Pancreas (tissue), 10 donors: ENCODE measurements around the gene GPN1. TPM values are rescaled to one million over a fixed set of nuclear protein-coding genes. Genes with fewer than 3 reads are reported as not detected.
"Not testable (repeated sequence)": the region's sequence is repeated elsewhere in the genome, so short reads cannot be mapped to it uniquely, and the experiment has no call there.

ENCODE experiments used
- ATAC-seq, 4 donors: fragments of 200-7000 bp; cut with Tn5 transposase; one replicate each; pipeline versions ENCODE4 v1.8.0 to v1.9.1; 2020; ENCODE audit warnings: mild to moderate bottlenecking in 4 of 4, moderate library complexity in 4 of 4
- DNase-seq, 6 donors: peaks; one replicate each; pipeline ENCODE4 v3.0.0-alpha.2; 2020
- FAIRE-seq: peaks from 2 replicates; lab custom pipeline; 2012; peaks lifted over from hg19 to GRCh38; lab: Jason Lieb, UNC
- H3K27ac ChIP-seq, 4 donors: fragments of 200-600 bp; sonication (generic); 1 replicate in 3 of 4; 2 replicates in 1 of 4; pipeline versions ENCODE4 v1.5.0 to v1.8.0; 2020
- H3K27me3 ChIP-seq, 4 donors: fragments of 200-600 bp; one replicate each; pipeline ENCODE4 v1.8.0; 2021
- H3K36me3 ChIP-seq, 3 donors: fragments of 200-600 bp; sonication (generic) in 1 of 3; one replicate each; pipeline versions ENCODE4 v1.5.0 to v1.8.0; 2020 to 2021
- H3K4me1 ChIP-seq, 3 donors: fragments of 200-600 bp; one replicate each; pipeline ENCODE4 v1.8.0; 2021
- H3K4me3 ChIP-seq, 4 donors: fragments of 200-600 bp; sonication (generic) in 2 of 4; one replicate each; pipeline versions ENCODE4 v1.5.0 to v1.8.0; 2020 to 2021
- H3K9me3 ChIP-seq, 4 donors: fragments of 200-600 bp; one replicate each; pipeline ENCODE4 v1.8.0; 2021
- WGBS, 2 donors: extraction: QIAGEN DNeasy Blood & Tissue Kit; methylation state at CpG; one replicate each; pipeline ENCODE4 v1.1.7; 2013; 5-methylcytosine and 5-hydroxymethylcytosine counted together
- intact Hi-C, 3 donors: fragments of 100-400 bp; cut with DNase I; formaldehyde crosslinking; loops; one replicate each; pipeline versions ENCODE4 v1.11.1 to v1.14.2; 2022
- polyA plus RNA-seq, 2 donors: library from polyadenylated mRNA; stranded (reverse); fragments of 200-250 nt; gene quantifications; one replicate each; pipeline ENCODE4 v1.2.3, GENCODE V29; 2013
- total RNA-seq, 6 donors: library from RNA; stranded (reverse); fragmentation: NEBNext Ultra II Directional in 4 of 6; extraction: Animal tissue kit (Norgen Biotek cat#: 25700) in 4 of 6; gene quantifications; one replicate each; pipeline versions ENCODE4 v1.2.1 to v1.2.4, GENCODE V29; 2021 to 2023
- TF ChIP-seq, protein P1 (sequence below), 4 donors: fragments of 200-600 bp; sonication (generic) in 3 of 4; IDR thresholded peaks; one replicate each; pipeline versions ENCODE4 v1.5.0 to v1.8.0; 2021; ENCODE audit warnings: antibody characterized with exemption in 4 of 4
- donor health status: healthy with polysubstance abuse.
- donor health status: DM: no; HTN: no; CAD: no; lungs with moderate emphysema.
- donor health status: DM: no; HTN: no; CAD: no.
- donor health status: control.
- donor health status: control.
- donor health status: Bipolar disorder and iron deficiency.
- donor health status: DM: yes; HTN: yes; CAD: no.
- donor health status: DM: no; HTN: no; CAD: no.
- donor health status: DM: no; HTN: no; CAD: no.
- donor health status: DM: yes; HTN: yes; CAD: no.

GPN1 gene
- total and polyA plus RNA-seq, 8 donors, result 7.9 to 17.0 (median 12.0) TPM

GRCh38 chr2:27627963-27628766 lies 685 bp upstream of the GPN1 start:
- peak in 1 of 6 donors; percentile 62 for DNase-seq
- 2 to 4% methylated on average over 19 to 21 of the region's 21 CpGs for WGBS, 2 donors
- no peaks in the 10 kb centered on the region for H3K9me3 ChIP-seq
- peak overlapping the region; percentile 16 to 77 (median 48) for H3K27ac ChIP-seq
- no peaks in the 10 kb centered on the region for H3K27me3 ChIP-seq
- TF ChIP-seq, protein P1, sequence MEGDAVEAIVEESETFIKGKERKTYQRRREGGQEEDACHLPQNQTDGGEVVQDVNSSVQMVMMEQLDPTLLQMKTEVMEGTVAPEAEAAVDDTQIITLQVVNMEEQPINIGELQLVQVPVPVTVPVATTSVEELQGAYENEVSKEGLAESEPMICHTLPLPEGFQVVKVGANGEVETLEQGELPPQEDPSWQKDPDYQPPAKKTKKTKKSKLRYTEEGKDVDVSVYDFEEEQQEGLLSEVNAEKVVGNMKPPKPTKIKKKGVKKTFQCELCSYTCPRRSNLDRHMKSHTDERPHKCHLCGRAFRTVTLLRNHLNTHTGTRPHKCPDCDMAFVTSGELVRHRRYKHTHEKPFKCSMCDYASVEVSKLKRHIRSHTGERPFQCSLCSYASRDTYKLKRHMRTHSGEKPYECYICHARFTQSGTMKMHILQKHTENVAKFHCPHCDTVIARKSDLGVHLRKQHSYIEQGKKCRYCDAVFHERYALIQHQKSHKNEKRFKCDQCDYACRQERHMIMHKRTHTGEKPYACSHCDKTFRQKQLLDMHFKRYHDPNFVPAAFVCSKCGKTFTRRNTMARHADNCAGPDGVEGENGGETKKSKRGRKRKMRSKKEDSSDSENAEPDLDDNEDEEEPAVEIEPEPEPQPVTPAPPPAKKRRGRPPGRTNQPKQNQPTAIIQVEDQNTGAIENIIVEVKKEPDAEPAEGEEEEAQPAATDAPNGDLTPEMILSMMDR (IDR thresholded peaks at IDR 0.05), result no peak
- ATAC-seq, result peak; percentile 51 to 71 (median 68)
- H3K4me1 ChIP-seq, result peaks cover 0 to 17% (median 4%) of the 10 kb centered on the region in 3 donors
- peak overlapping the region; percentile 63 to 85 (median 77) for H3K4me3 ChIP-seq
- no peak for FAIRE-seq
- intact Hi-C loops, result no loop called here
- peaks cover 0 to 3% (median 2%) of the 10 kb centered on the region in 3 donors for H3K36me3 ChIP-seq

GRCh38 chr2:27630257-27630656 lies 1.4 kb downstream of the GPN1 start:
- FAIRE-seq, ATAC-seq, H3K9me3 ChIP-seq, H3K36me3 ChIP-seq, H3K27me3 ChIP-seq, intact Hi-C loops, H3K27ac ChIP-seq, DNase-seq, H3K4me3 ChIP-seq: not testable (repeated sequence)
- WGBS, 2 donors, result 96% methylated on average over 2 of the region's 2 CpGs
- peaks cover 0 to 17% (median 4%) of the 10 kb centered on the region in 3 donors for H3K4me1 ChIP-seq

DNA sequence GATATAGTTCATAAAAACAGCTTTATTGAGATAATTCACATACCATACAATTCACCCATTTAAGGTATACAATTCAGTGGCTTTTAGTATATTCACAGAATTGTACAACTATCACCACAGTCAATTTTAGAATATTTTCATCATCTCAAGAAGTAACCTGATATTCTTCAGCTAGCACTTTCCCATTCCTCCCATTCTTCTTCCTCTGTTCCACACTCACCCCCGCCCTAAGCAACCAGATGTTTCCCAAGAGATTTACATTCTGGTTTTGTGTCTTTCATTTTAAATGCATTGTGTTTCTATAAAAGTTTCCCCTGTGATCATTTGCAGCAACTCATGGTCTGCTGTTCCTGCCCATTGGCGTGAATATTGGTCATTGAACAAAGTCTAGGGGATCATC lies 5.4 kb downstream of the GPN1 start:
- 94 to 95% methylated on average over 2 of the region's 2 CpGs for WGBS, 2 donors
- Histone ChIP-seq H3K27me3 (no peaks in the 10 kb centered on the region), H3K4me1 (peaks cover 0 to 9% (median 0%) of the 10 kb centered on the region in 3 donors), H3K27ac (no peak overlapping the region), H3K36me3 (peaks cover 0 to 39% (median 7%) of the 10 kb centered on the region in 3 donors), H3K9me3 (no peaks in the 10 kb centered on the region), H3K4me3 (no peak overlapping the region)
- DNase-seq (no peak), ATAC-seq (no peak), FAIRE-seq (no peak)
- intact Hi-C loops, result no loop called here
- TF ChIP-seq, protein P1 (IDR thresholded peaks at IDR 0.05), result no peak

- H3K27ac ChIP-seq, result no peak overlapping the region
- peaks cover 5 to 56% (median 24%) of the 10 kb centered on the region in 3 donors for H3K36me3 ChIP-seq
- TF ChIP-seq, protein P1 (IDR thresholded peaks at IDR 0.05), result no peak
- H3K4me3 ChIP-seq, result no peak overlapping the region
- no peaks in the 10 kb centered on the region for H3K4me1 ChIP-seq
- WGBS, 2 donors, result 91 to 93% methylated on average over 5 of the region's 5 CpGs
- no peak for ATAC-seq
- no peak for FAIRE-seq
- H3K27me3 ChIP-seq, result no peaks in the 10 kb centered on the region
- intact Hi-C loops, result no loop called here
- DNase-seq, result no peak
- no peaks in the 10 kb centered on the region for H3K9me3 ChIP-seq
Measured at GRCh38 chr2:27636766-27637165, 7.9 kb downstream of the GPN1 start.

GRCh38 chr2:27638037-27638637 lies 9.3 kb downstream of the GPN1 start:
- FAIRE-seq, result no peak
- intact Hi-C loops, result no loop called here

More at GRCh38 chr2:27638037-27638637, 9.3 kb downstream of the GPN1 start:
- Histone ChIP-seq H3K27ac (no peak overlapping the region), H3K27me3 (no peaks in the 10 kb centered on the region), H3K4me3 (no peak overlapping the region), H3K9me3 (no peaks in the 10 kb centered on the region), H3K4me1 (no peaks in the 10 kb centered on the region), H3K36me3 (peaks cover 10 to 60% (median 22%) of the 10 kb centered on the region in 3 donors)
- 87 to 89% methylated on average over 3 of the region's 3 CpGs for WGBS, 2 donors
- ATAC-seq (no peak), DNase-seq (no peak)
- TF ChIP-seq, protein P1 (IDR thresholded peaks at IDR 0.05), result no peak
